ENCODE results near the gene HLA-F.

The HLA-F gene

GRCh38 chr6:29741592-29741991 is 18.4 kb downstream of the HLA-F start:
- in situ Hi-C loops (cut with MboI; ENCODE audit: low pct_unique_long_range_greater_than_20kb, low sequenced_read_pairs) = no loop called here
- DNase-seq = no peak

- no peak for DNase-seq
- in situ Hi-C loops (cut with MboI; ENCODE audit: low pct_unique_long_range_greater_than_20kb, low sequenced_read_pairs) = no loop called here
Measured at GRCh38 chr6:29742127-29742526, 18.9 kb downstream of the HLA-F start.

GRCh38 chr6:29743025-29743424 is 19.8 kb downstream of the HLA-F start:
- in situ Hi-C loops (cut with MboI; ENCODE audit: low pct_unique_long_range_greater_than_20kb, low sequenced_read_pairs) = no loop called here

GRCh38 chr6:29743568-29743967 is 20.3 kb downstream of the HLA-F start:
- DNase-seq = no peak
- in situ Hi-C loops (cut with MboI; ENCODE audit: low pct_unique_long_range_greater_than_20kb, low sequenced_read_pairs) = no loop called here

More at GRCh38 chr6:29743025-29743424, 19.8 kb downstream of the HLA-F start:
- DNase-seq = no peak

GRCh38 chr6:29744131-29744530 is 20.9 kb downstream of the HLA-F start:
- in situ Hi-C loops (cut with MboI; ENCODE audit: low pct_unique_long_range_greater_than_20kb, low sequenced_read_pairs) = no loop called here
- DNase-seq = no peak

- in situ Hi-C loops (cut with MboI; ENCODE audit: low pct_unique_long_range_greater_than_20kb, low sequenced_read_pairs) = no loop called here
- DNase-seq = no peak
Measured at GRCh38 chr6:29744621-29745020, 21.4 kb downstream of the HLA-F start.

- in situ Hi-C loops (cut with MboI; ENCODE audit: low pct_unique_long_range_greater_than_20kb, low sequenced_read_pairs) = no loop called here
- no peak for DNase-seq
Measured at GRCh38 chr6:29745386-29745785, 22.2 kb downstream of the HLA-F start.

GRCh38 chr6:29745855-29746449 is 22.7 kb downstream of the HLA-F start:
- in situ Hi-C loops (cut with MboI; ENCODE audit: low pct_unique_long_range_greater_than_20kb, low sequenced_read_pairs) = no loop called here
- DNase-seq = no peak

GRCh38 chr6:29746846-29747687 is 23.8 kb downstream of the HLA-F start:
- in situ Hi-C loops (cut with MboI; ENCODE audit: low pct_unique_long_range_greater_than_20kb, low sequenced_read_pairs) = no loop called here
- DNase-seq = no peak

- DNase-seq = no peak
- in situ Hi-C loops (cut with MboI; ENCODE audit: low pct_unique_long_range_greater_than_20kb, low sequenced_read_pairs) = no loop called here
Measured at GRCh38 chr6:29747688-29748250, 24.5 kb downstream of the HLA-F start.

- in situ Hi-C loops (cut with MboI; ENCODE audit: low pct_unique_long_range_greater_than_20kb, low sequenced_read_pairs) = no loop called here
- DNase-seq = peak; percentile 89
Measured at GRCh38 chr6:29748391-29749307, 25.4 kb downstream of the HLA-F start.

- DNase-seq = peak; percentile 13
- in situ Hi-C loops (cut with MboI; ENCODE audit: low pct_unique_long_range_greater_than_20kb, low sequenced_read_pairs) = no loop called here
Measured at GRCh38 chr6:29749308-29749662, 26.1 kb downstream of the HLA-F start.

- in situ Hi-C loops (cut with MboI; ENCODE audit: low pct_unique_long_range_greater_than_20kb, low sequenced_read_pairs) = no loop called here
Measured at GRCh38 chr6:29749668-29750067, 26.4 kb downstream of the HLA-F start.

GRCh38 chr6:29750709-29751108 is 27.5 kb downstream of the HLA-F start:
- in situ Hi-C loops (cut with MboI; ENCODE audit: low pct_unique_long_range_greater_than_20kb, low sequenced_read_pairs) = no loop called here
- no peak for DNase-seq

More at GRCh38 chr6:29749668-29750067, 26.4 kb downstream of the HLA-F start:
- DNase-seq = peak; percentile 5

GRCh38 chr6:29751480-29751879 is 28.2 kb downstream of the HLA-F start:
- in situ Hi-C loops (cut with MboI; ENCODE audit: low pct_unique_long_range_greater_than_20kb, low sequenced_read_pairs) = no loop called here
- DNase-seq = no peak

GRCh38 chr6:29752451-29753308 is 29.4 kb downstream of the HLA-F start:
- in situ Hi-C loops (cut with MboI; ENCODE audit: low pct_unique_long_range_greater_than_20kb, low sequenced_read_pairs) = no loop called here
- DNase-seq = peak; percentile 95

- in situ Hi-C loops (cut with MboI; ENCODE audit: low pct_unique_long_range_greater_than_20kb, low sequenced_read_pairs) = no loop called here
- DNase-seq = no peak
Measured at GRCh38 chr6:29753309-29753644, 30.0 kb downstream of the HLA-F start.

GRCh38 chr6:29755295-29755871 is 32.1 kb downstream of the HLA-F start:
- DNase-seq = no peak
- in situ Hi-C loops (cut with MboI; ENCODE audit: low pct_unique_long_range_greater_than_20kb, low sequenced_read_pairs) = no loop called here

All from KBM-7 (cell line).